ENCODE results near the gene SAP30BP. TPM values are rescaled to one million over a fixed set of nuclear protein-coding genes. Genes with fewer than 3 reads are reported as not detected.

The SAP30BP gene
- total and polyA plus RNA-seq, 2 of the 8 experiments (the other 6 are each of a cell fraction or from before 2014, with no cell fraction given) = 63.3 to 79.9 TPM

GRCh38 chr17:75736173-75736835 is 69.2 kb downstream of the SAP30BP start:
- CTCF ChIA-PET (ENCODE audit: partially characterized antibody) = interaction anchor here (0.8 to 8.1 kb wide), 6 partner anchors 12 to 122 kb away, joined by 3 to 98 read pairs (median 4); partner anchors contain the start of gene SMIM5
- H3K4ac ChIP-seq (replicated peaks; ENCODE audit: insufficient read length, low read depth, low read length) = no peak overlapping the region
- H2BK15ac ChIP-seq (ENCODE audit: low read length) = no peak overlapping the region
- DNase-seq (ENCODE audit: low read depth in 1 of 2, low spot score in 2 of 2) (no peak), FAIRE-seq (no peak)
- H2AFZ ChIP-seq (ENCODE audit: low read length) = no peak overlapping the region
- H3K18ac ChIP-seq (ENCODE audit: extremely low read depth, low read length) = no peak overlapping the region
- H3K27ac ChIP-seq (ENCODE audit: low read depth, low read length) = no peak overlapping the region
- no peak overlapping the region for H3K23ac ChIP-seq (ENCODE audit: insufficient read length)
- 90% methylated on average over 25 of the region's 26 CpGs; no CpG with 5 or more reads in 1 of the 2 experiments for WGBS, 2 experiments (ENCODE audit: extremely low coverage in 1 of 2, insufficient coverage in 1 of 2, insufficient read length in 1 of 2, insufficient replicate concordance in 2 of 2, low coverage in 1 of 2, low lambda C conversion rate in 2 of 2, missing lambda C conversion rate in 1 of 2)
- H3K27me3 ChIP-seq (replicated peaks in 1 of 4; ENCODE audit: control insufficient read depth in 3 of 4, extremely low read depth in 1 of 4, insufficient read depth in 3 of 4, low read length in 3 of 4) = no peaks in the 10 kb centered on the region
- H4K91ac ChIP-seq (replicated peaks; ENCODE audit: insufficient read length, low read length) = peak overlapping the region; percentile 6
- no peaks in the 10 kb centered on the region for H3K36me3 ChIP-seq (ENCODE audit: control insufficient read depth in 2 of 4, insufficient read depth in 4 of 4, low read length in 3 of 4)
- H3K23me2 ChIP-seq (ENCODE audit: low read depth, low read length) = no peaks in the 10 kb centered on the region
- no peak overlapping the region for H4K5ac ChIP-seq (ENCODE audit: insufficient read length, low read depth, low read length)
- 0 out of 2 replicates have a peak overlapping the region, but pooled peaks have one; percentile 24 for H2AK5ac ChIP-seq (ENCODE audit: low read depth, low read length)
- no peak overlapping the region for H3K4me2 ChIP-seq (ENCODE audit: insufficient read depth in 1 of 2, low read depth in 2 of 2, low read length in 2 of 2)
- H4K8ac ChIP-seq (ENCODE audit: extremely low read depth, insufficient read depth, low read length) = peak overlapping the region; percentile 25
- no peak overlapping the region for H3K56ac ChIP-seq (replicated peaks; ENCODE audit: insufficient read length, low read depth, low read length)
- H3K9me3 ChIP-seq (ENCODE audit: insufficient read depth in 2 of 2, low read depth in 1 of 2, low read length in 1 of 2) = no peaks in the 10 kb centered on the region
- no peak overlapping the region for H3K4me3 ChIP-seq (ENCODE audit: extremely low read depth in 1 of 4, insufficient read depth in 2 of 4, low read depth in 3 of 4, low read length in 4 of 4)
- no peaks in the 10 kb centered on the region for H3K79me1 ChIP-seq (ENCODE audit: low read depth, low read length)
- no peak overlapping the region for H3K14ac ChIP-seq (ENCODE audit: insufficient read length)
- no peak overlapping the region for H2BK12ac ChIP-seq (ENCODE audit: low read depth, low read length)
- no peaks in the 10 kb centered on the region for H3K4me1 ChIP-seq (replicated peaks in 1 of 4; ENCODE audit: control insufficient read depth in 3 of 4, insufficient read depth in 4 of 4, low read length in 3 of 4)
- H3K9ac ChIP-seq (replicated peaks in 1 of 4; ENCODE audit: extremely low read depth in 1 of 4, low read depth in 3 of 4, low read length in 3 of 4) = no peak overlapping the region
- 0 out of 2 replicates have a peak overlapping the region, but pooled peaks have one; percentile 3 for H2BK20ac ChIP-seq (ENCODE audit: low read length)
- no peak overlapping the region for H2BK120ac ChIP-seq (replicated peaks; ENCODE audit: low read depth, low read length)
- H4K20me1 ChIP-seq (replicated peaks in 1 of 2; ENCODE audit: control insufficient read depth in 1 of 2, insufficient read depth in 2 of 2, low read length in 2 of 2) = peaks cover 0 to 2% of the 10 kb centered on the region in 2 experiments
- POLR2A ChIA-PET (ENCODE audit: partially characterized antibody) = interaction anchor here (0.6 to 0.8 kb wide), 2 partner anchors 66 to 67 kb away, joined by 3 to 5 read pairs; no protein-coding TSS in a partner anchor
- H2BK5ac ChIP-seq (ENCODE audit: low read depth, low read length) = no peak overlapping the region; the same call in 1 of the 2 replicates
- H3K79me2 ChIP-seq (ENCODE audit: control insufficient read depth in 1 of 2, insufficient read depth in 2 of 2, low read length in 2 of 2) = no peaks in the 10 kb centered on the region
- no peak for TF ChIP-seq RBBP5 (IDR thresholded peaks at IDR 0.05; ENCODE audit: borderline replicate concordance, low read depth, low read length)
- TF ChIP-seq ATF2 (IDR thresholded peaks at IDR 0.05; ENCODE audit: low read length) = no peak
- TF ChIP-seq CREB1 (IDR thresholded peaks at IDR 0.05) = no peak
- no peak for TF ChIP-seq RFX5 (IDR thresholded peaks at IDR 0.05; ENCODE audit: borderline replicate concordance, low read depth, low read length)
- no peak for TF ChIP-seq ATF3 (IDR thresholded peaks at IDR 0.05; ENCODE audit: insufficient read depth, low read depth, low read length)
- no peak for TF ChIP-seq SIN3A (conservative IDR thresholded peaks at IDR 0.05 in 1 of 2, IDR thresholded peaks at IDR 0.05 in 1 of 2; ENCODE audit: low read depth in 1 of 2, low read length in 2 of 2)
- TF ChIP-seq GTF2F1 (IDR thresholded peaks at IDR 0.05; ENCODE audit: borderline replicate concordance, low read depth, low read length) = no peak
- no peak for TF ChIP-seq BCL11A (IDR thresholded peaks at IDR 0.05; ENCODE audit: low read depth in 2 of 2, low read length in 2 of 2)
- TF ChIP-seq POLR2A (IDR thresholded peaks at IDR 0.05; ENCODE audit: control extremely low read depth in 1 of 2, low read depth in 2 of 2, low read length in 2 of 2) = no peak
- TF ChIP-seq MAFK (IDR thresholded peaks at IDR 0.05; ENCODE audit: low read depth, low read length) = no peak
- TF ChIP-seq TCF12 (IDR thresholded peaks at IDR 0.05; ENCODE audit: low read depth, low read length) = no peak

Measured in H1 (cell line).